Neural progenitor cell (in vitro differentiated cells): ENCODE data around the gene FAM111A. TPM values are rescaled to one million over a fixed set of nuclear protein-coding genes. Genes with fewer than 3 reads are reported as not detected.
"Not testable (repeated sequence)": the region's sequence is repeated elsewhere in the genome, so short reads cannot be mapped to it uniquely, and the experiment has no call there.

Experiments used
- DNase-seq: peaks from one replicate; pipeline ENCODE4 v3.0.0-alpha.2; 2016; ENCODE audit warnings: low spot score
- H2AFZ ChIP-seq: fragments of 200-600 bp; sonication (generic); replicated peaks from 2 replicates; pipeline ENCODE4 v1.6.1; 2016; ENCODE audit warnings: antibody characterized with exemption
- H3F3A ChIP-seq: fragments of 200-600 bp; sonication (generic); 2 replicates; pipeline ENCODE4 v1.6.1; 2016; ENCODE audit warnings: antibody characterized with exemption, low read depth
- H3K27ac ChIP-seq: fragments of 200-600 bp; sonication (generic); 2 replicates; pipeline ENCODE4 v1.5.1; 2016; ENCODE audit warnings: mild to moderate bottlenecking
- H3K27me3 ChIP-seq: fragments of 200-600 bp; sonication (generic); 2 replicates; pipeline ENCODE4 v1.6.1; 2016; ENCODE audit warnings: mild to moderate bottlenecking, moderate library complexity
- H3K36me3 ChIP-seq: fragments of 200-600 bp; sonication (generic); 2 replicates; pipeline ENCODE4 v1.5.1; 2016
- H3K4me1 ChIP-seq: fragments of 200-600 bp; sonication (generic); 2 replicates; pipeline ENCODE4 v1.6.1; 2016; ENCODE audit warnings: mixed run types
- H3K4me2 ChIP-seq: fragments of 200-600 bp; sonication (generic); 2 replicates; pipeline ENCODE4 v1.6.1; 2016
- H3K4me3 ChIP-seq: fragments of 200-600 bp; sonication (generic); 2 replicates; pipeline ENCODE4 v1.5.1; 2016
- H3K79me2 ChIP-seq: fragments of 200-600 bp; sonication (generic); 2 replicates; pipeline ENCODE4 v1.6.1; 2016; ENCODE audit warnings: low read depth
- H3K9ac ChIP-seq: fragments of 200-600 bp; sonication (generic); 2 replicates; pipeline ENCODE4 v1.6.1; 2016
- H3K9me3 ChIP-seq: fragments of 200-600 bp; sonication (generic); 2 replicates; pipeline ENCODE4 v1.5.1; 2016; ENCODE audit warnings: low read depth
- H4K20me1 ChIP-seq: fragments of 200-600 bp; sonication (generic); 2 replicates; pipeline ENCODE4 v1.6.1; 2016; ENCODE audit warnings: low read depth
- H3K27ac Mint-ChIP-seq: 3 replicates; pipeline ENCODE4 v1.8.0; 2021; ENCODE audit warnings: mixed read lengths
- H3K27me3 Mint-ChIP-seq: 2 replicates; pipeline ENCODE4 v1.8.0; 2022; ENCODE audit warnings: low read depth, mild to moderate bottlenecking, inconsistent platforms, moderate library complexity, mixed read lengths; ENCODE audit not compliant: insufficient read depth
- H3K36me3 Mint-ChIP-seq: 3 replicates; pipeline ENCODE4 v1.8.0; 2021; ENCODE audit warnings: mixed read lengths
- H3K4me1 Mint-ChIP-seq: 3 replicates; pipeline ENCODE4 v1.8.0; 2021; ENCODE audit warnings: mixed read lengths
- H3K4me3 Mint-ChIP-seq: 3 replicates; pipeline ENCODE4 v1.8.0; 2021; ENCODE audit warnings: mild to moderate bottlenecking, moderate library complexity, mixed read lengths
- H3K9me3 Mint-ChIP-seq: 3 replicates; pipeline ENCODE4 v1.8.0; 2020; ENCODE audit warnings: mixed read lengths
- EZH2 ChIP-seq: fragments of 200-600 bp; sonication (generic); IDR thresholded peaks from 2 replicates; pipeline ENCODE4 v1.6.1; 2017; ENCODE audit warnings: antibody characterized with exemption, mild to moderate bottlenecking, moderate library complexity
- EZH2phosphoT487 ChIP-seq: fragments of 200-600 bp; sonication (generic); IDR thresholded peaks from 2 replicates; pipeline ENCODE4 v1.6.1; 2017; ENCODE audit warnings: antibody characterized with exemption
- total RNA-seq: library from RNA; depleted of rRNA; stranded (reverse); fragments of >200 nt; gene quantifications from 2 replicates; pipeline ENCODE4 v1.2.3, GENCODE V29; 2015; ENCODE audit warnings: low replicate concordance
- TF ChIP-seq, protein P1 (sequence below): fragments of 200-600 bp; sonication (generic); IDR thresholded peaks from 2 replicates; pipeline ENCODE4 v1.5.1; 2017; ENCODE audit warnings: antibody characterized with exemption, mild to moderate bottlenecking

FAM111A gene
- total RNA-seq, 1 donor from 2014 or later, result 32.7 TPM

DNA sequence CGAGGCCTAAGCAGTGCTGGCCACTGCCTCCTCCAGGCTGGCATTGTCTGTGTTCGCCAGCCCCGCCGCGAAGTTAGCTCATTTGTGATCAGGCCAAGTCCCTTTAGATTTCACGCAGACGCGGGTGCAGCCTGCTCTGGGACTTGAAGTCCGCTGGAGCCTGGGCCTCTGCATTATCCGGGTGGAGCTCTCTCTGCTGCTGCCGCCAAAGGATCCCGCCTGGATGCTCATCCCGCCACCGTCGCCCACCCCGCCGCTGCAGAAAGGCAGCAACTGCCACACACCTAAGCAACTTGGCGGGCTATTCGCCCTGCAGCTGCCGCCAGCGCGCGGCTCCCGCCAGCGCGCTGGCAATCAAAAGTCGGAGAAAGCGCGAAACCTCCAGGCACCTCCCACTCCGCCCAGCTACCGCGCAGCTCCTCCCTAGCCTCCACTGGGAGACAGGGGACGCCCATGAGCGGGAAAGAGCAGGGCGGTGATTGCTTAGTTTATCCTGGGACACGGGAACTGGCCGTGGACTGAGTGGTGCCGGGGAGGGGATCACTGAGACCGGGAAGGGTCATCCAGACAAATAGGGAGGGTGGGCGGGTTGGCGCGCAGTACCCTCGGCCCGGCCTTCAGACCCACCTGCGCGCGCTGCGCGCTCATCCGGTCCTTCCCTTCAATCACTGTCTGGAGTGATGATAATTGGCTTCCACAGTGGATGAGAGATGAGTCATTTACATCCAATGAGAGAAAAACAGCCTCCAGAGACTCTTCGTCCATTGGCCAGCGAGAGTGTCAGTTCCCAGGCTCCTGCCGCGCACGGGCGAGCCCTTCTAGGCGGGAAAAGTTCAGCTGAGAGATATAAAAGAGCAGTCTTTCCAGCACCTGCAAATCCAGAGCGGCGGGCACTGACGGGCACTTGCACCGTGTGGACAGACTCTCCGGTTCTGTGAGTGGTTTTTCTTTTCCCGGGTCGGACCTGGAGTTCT lies 36.0 kb upstream of the FAM111A start, which contains the start of gene FAM111B:
Gene FAM111B (plus strand): TSS at position 875 of the 974 bp plus-strand sequence. CDS start 2,389 bp downstream, outside the sequence.
- H3K4me3 Mint-ChIP-seq, result peak within 1 kb of the TSS; percentile 88
- peaks cover 34% of the 10 kb centered on the region for H3K36me3 Mint-ChIP-seq
- peaks cover 15% of the 10 kb centered on the region for H3K27me3 Mint-ChIP-seq
- Histone ChIP-seq H4K20me1 (no peaks in the 10 kb centered on the region), H3F3A (peaks cover 26% of the 10 kb centered on the region), H3K4me2 (peak within 1 kb of the TSS; percentile 80), H3K27ac (no peak within 1 kb of the TSS), H3K27me3 (peaks cover 58% of the 10 kb centered on the region), H3K79me2 (peaks cover 4% of the 10 kb centered on the region), H3K9me3 (no peaks in the 10 kb centered on the region), H3K4me3 (peak within 1 kb of the TSS; percentile 55), H3K36me3 (peaks cover 5% of the 10 kb centered on the region), H3K9ac (no peak within 1 kb of the TSS), H2AFZ (peak within 1 kb of the TSS; percentile 83), H3K4me1 (peaks cover 17% of the 10 kb centered on the region)
- peaks cover 23% of the 10 kb centered on the region for H3K9me3 Mint-ChIP-seq
- H3K4me1 Mint-ChIP-seq, result peaks cover 26% of the 10 kb centered on the region
- TF ChIP-seq EZH2phosphoT487, result no peak
- TF ChIP-seq, protein P1, sequence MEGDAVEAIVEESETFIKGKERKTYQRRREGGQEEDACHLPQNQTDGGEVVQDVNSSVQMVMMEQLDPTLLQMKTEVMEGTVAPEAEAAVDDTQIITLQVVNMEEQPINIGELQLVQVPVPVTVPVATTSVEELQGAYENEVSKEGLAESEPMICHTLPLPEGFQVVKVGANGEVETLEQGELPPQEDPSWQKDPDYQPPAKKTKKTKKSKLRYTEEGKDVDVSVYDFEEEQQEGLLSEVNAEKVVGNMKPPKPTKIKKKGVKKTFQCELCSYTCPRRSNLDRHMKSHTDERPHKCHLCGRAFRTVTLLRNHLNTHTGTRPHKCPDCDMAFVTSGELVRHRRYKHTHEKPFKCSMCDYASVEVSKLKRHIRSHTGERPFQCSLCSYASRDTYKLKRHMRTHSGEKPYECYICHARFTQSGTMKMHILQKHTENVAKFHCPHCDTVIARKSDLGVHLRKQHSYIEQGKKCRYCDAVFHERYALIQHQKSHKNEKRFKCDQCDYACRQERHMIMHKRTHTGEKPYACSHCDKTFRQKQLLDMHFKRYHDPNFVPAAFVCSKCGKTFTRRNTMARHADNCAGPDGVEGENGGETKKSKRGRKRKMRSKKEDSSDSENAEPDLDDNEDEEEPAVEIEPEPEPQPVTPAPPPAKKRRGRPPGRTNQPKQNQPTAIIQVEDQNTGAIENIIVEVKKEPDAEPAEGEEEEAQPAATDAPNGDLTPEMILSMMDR, result no peak
- TF ChIP-seq EZH2, result peak; percentile 28
- no peak within 1 kb of the TSS for H3K27ac Mint-ChIP-seq
- peak; percentile 91 for DNase-seq

DNA sequence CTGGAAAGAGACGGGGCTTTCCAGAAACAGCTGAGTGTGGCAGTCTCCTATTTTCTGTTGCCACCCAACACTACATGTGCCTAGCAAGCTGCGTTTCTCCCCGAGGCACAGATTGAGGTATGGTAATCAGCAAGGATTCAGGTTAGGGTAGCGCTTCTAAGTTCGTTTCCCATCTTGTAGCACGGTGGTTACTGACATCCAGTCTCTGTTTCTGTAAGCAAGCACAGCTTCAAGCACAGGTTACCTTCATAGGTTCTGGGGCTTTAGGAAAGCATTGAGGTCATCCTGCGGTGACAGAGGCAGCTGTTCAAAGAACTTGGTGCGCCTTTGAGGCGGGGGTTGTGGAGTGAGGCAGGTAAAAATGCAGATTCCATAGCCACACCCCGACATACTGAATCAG lies 34.9 kb upstream of the FAM111A start:
- not testable (repeated sequence) for H3K9me3 ChIP-seq, H3K79me2 ChIP-seq, H3K36me3 ChIP-seq, H3K27ac Mint-ChIP-seq, H3K9ac ChIP-seq, H4K20me1 ChIP-seq, H3K27ac ChIP-seq
- Mint-ChIP-seq H3K27me3 (peaks cover 11% of the 10 kb centered on the region), H3K36me3 (peaks cover 38% of the 10 kb centered on the region), H3K9me3 (peaks cover 21% of the 10 kb centered on the region), H3K4me1 (peaks cover 26% of the 10 kb centered on the region), H3K4me3 (peak overlapping the region; percentile 88)
- Histone ChIP-seq H3K4me3 (peak overlapping the region; percentile 55), H3K27me3 (peaks cover 47% of the 10 kb centered on the region), H3K4me1 (peaks cover 17% of the 10 kb centered on the region), H3K4me2 (peak overlapping the region; percentile 80), H2AFZ (peak overlapping the region; percentile 83), H3F3A (peaks cover 26% of the 10 kb centered on the region)
- peak; percentile 12 for DNase-seq

DNA sequence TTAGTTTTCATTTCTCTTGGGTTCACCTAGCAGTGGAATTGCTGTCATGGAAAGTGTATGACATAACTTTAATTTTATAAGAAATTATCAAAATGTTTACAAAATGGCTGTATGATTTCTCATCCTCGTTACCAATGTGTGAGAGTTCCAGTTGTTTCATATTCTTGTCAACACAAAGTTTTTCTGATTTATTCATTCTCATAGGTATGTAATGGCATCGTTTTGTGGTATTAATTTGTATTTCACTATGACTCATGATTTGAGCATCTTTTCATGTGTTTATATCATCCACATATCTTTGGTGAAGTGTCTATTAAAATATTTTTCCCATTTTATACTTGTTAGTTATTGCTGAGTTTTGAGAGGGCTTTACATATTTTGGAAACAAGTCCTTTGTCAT lies 30.2 kb upstream of the FAM111A start:
- Histone ChIP-seq H3K9me3 (no peaks in the 10 kb centered on the region), H2AFZ (no peak overlapping the region), H3K79me2 (peaks cover 4% of the 10 kb centered on the region), H3K27ac (no peak overlapping the region), H4K20me1 (no peaks in the 10 kb centered on the region), H3K36me3 (peaks cover 5% of the 10 kb centered on the region), H3F3A (peaks cover 6% of the 10 kb centered on the region), H3K4me1 (peaks cover 9% of the 10 kb centered on the region), H3K4me2 (no peak overlapping the region), H3K27me3 (peaks cover 10% of the 10 kb centered on the region), H3K9ac (no peak overlapping the region), H3K4me3 (no peak overlapping the region)
- peaks cover 79% of the 10 kb centered on the region for H3K36me3 Mint-ChIP-seq
- no peak overlapping the region for H3K4me3 Mint-ChIP-seq
- H3K27ac Mint-ChIP-seq, result no peak overlapping the region
- TF ChIP-seq EZH2phosphoT487 (no peak), EZH2 (no peak)
- TF ChIP-seq, protein P1, result no peak
- peaks cover 12% of the 10 kb centered on the region for H3K4me1 Mint-ChIP-seq
- DNase-seq, result no peak
- peaks cover 14% of the 10 kb centered on the region for H3K9me3 Mint-ChIP-seq
- H3K27me3 Mint-ChIP-seq, result peaks cover 3% of the 10 kb centered on the region

DNA sequence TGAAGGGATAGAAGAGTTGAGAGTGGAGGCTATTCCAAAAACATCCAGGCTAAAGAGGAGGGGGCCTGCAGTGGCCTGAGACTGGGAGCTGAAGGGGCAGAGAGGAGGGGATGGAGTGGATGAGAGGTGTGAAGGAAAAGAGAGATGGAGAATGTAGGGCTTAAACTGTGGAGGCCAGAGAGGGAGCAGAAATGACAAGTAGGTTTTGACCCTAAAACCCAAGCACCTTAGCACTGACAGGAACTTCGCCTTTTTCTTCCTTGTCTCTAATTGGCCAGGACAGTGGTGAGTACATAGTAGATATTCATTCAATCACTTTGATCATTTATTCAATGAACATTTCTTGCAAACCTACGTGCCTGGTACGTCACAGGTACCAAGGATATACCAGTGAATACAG lies 28.3 kb upstream of the FAM111A start:
- Histone ChIP-seq H3K79me2 (no peaks in the 10 kb centered on the region), H3K27ac (no peak overlapping the region), H3K9me3 (no peaks in the 10 kb centered on the region), H3K36me3 (peaks cover 17% of the 10 kb centered on the region), H3K9ac (no peak overlapping the region), H3K4me1 (no peaks in the 10 kb centered on the region), H3F3A (no peaks in the 10 kb centered on the region), H3K4me3 (no peak overlapping the region), H2AFZ (no peak overlapping the region), H3K4me2 (no peak overlapping the region), H3K27me3 (no peaks in the 10 kb centered on the region), H4K20me1 (no peaks in the 10 kb centered on the region)
- peaks cover 3% of the 10 kb centered on the region for H3K27me3 Mint-ChIP-seq
- DNase-seq, result no peak
- peaks cover 30% of the 10 kb centered on the region for H3K9me3 Mint-ChIP-seq
- no peak for TF ChIP-seq EZH2phosphoT487
- TF ChIP-seq, protein P1, result no peak
- TF ChIP-seq EZH2, result no peak
- no peaks in the 10 kb centered on the region for H3K4me1 Mint-ChIP-seq
- H3K36me3 Mint-ChIP-seq, result peaks cover 86% of the 10 kb centered on the region
- no peak overlapping the region for H3K4me3 Mint-ChIP-seq
- no peak overlapping the region for H3K27ac Mint-ChIP-seq
